A549 (cell line): Measurements from ENCODE around the gene GCKR. TPM values are rescaled to one million over a fixed set of nuclear protein-coding genes. Genes with fewer than 3 reads are reported as not detected.
"Not testable (repeated sequence)": the region's sequence is repeated elsewhere in the genome, so short reads cannot be mapped to it uniquely, and the experiment has no call there.

Experiments used
- ATAC-seq, 2 experiments: fragments of 200-7000 bp in 1 of 2; fragments of >200 bp in 1 of 2; cut with Nextera tagmentation in 1 of 2; cut with Tn5 transposase in 1 of 2; 3 replicates each; pipeline versions ENCODE4 v1.8.0 to v1.9.1; 2018 to 2020; ENCODE audit warnings: mild to moderate bottlenecking in 1 of 2, moderate library complexity in 1 of 2
- CTCF ChIA-PET: fragments of 300-600 bp; sonication (Branson Sonifier 250); formaldehyde crosslinking; extraction: SDS; loops from one replicate; lab custom pipeline; 2021; ENCODE audit warnings: antibody characterized with exemption, inconsistent platforms; lab: Yijun Ruan, JAX
- POLR2A ChIA-PET: fragments of 350-600 bp; formaldehyde crosslinking; extraction: SDS; loops from one replicate; lab custom pipeline; 2021; ENCODE audit warnings: antibody characterized with exemption, inconsistent platforms; lab: Yijun Ruan, JAX
- DNase-seq, 2 experiments: peaks; one replicate each; pipeline versions ENCODE4 v3.0.0 to v3.0.0-alpha.2; 2011 to 2016; ENCODE audit warnings: low read depth in 1 of 2, low spot score in 1 of 2
- FAIRE-seq: peaks from 2 replicates; lab custom pipeline; 2011; peaks lifted over from hg19 to GRCh38; lab: Jason Lieb, UNC
- H3K27ac ChIP-seq, 2 experiments: fragments of >200 bp; sonication (Bioruptor Twin); formaldehyde crosslinking; 3 replicates each; pipeline ENCODE4 v1.5.1; 2016 to 2017
- H3K4me1 ChIP-seq: fragments of >200 bp; sonication (Bioruptor Twin); formaldehyde crosslinking; 3 replicates; pipeline ENCODE4 v1.6.1; 2016
- H3K4me2 ChIP-seq: fragments of >200 bp; sonication (Bioruptor Twin); formaldehyde crosslinking; 3 replicates; pipeline ENCODE4 v1.6.1; 2016
- H3K4me3 ChIP-seq: fragments of >200 bp; sonication (Bioruptor Twin); formaldehyde crosslinking; 3 replicates; pipeline ENCODE4 v1.5.1; 2016
- H3K9me3 ChIP-seq: fragments of >200 bp; sonication (Bioruptor Twin); formaldehyde crosslinking; 3 replicates; pipeline ENCODE4 v1.6.1; 2016
- ATOH8 ChIP-seq: fragments of 250-450 bp; sonication (Bioruptor Pico); IDR thresholded peaks from 2 replicates; pipeline ENCODE4 v1.5.0; 2020; ENCODE audit warnings: low read depth, mild to moderate bottlenecking, moderate library complexity
- BHLHE40 ChIP-seq: IDR thresholded peaks from 2 replicates; pipeline ENCODE4 v1.6.1; 2012; ENCODE audit warnings: low read depth, low read length, inconsistent platforms
- CEBPB ChIP-seq, 2 experiments: fragments of >200 bp in 1 of 2; sonication (Bioruptor Twin) in 1 of 2; formaldehyde crosslinking in 1 of 2; IDR thresholded peaks; 2 replicates each; pipeline ENCODE4 v1.6.1; 2012 to 2016
- CHD2 ChIP-seq: fragments of 150-350 bp; IDR thresholded peaks from 2 replicates; pipeline ENCODE4 v1.6.1; 2014; ENCODE audit warnings: low read length; ENCODE audit not compliant: partially characterized antibody
- CHD4 ChIP-seq: fragments of 200-600 bp; sonication (generic); IDR thresholded peaks from 2 replicates; pipeline ENCODE4 v1.6.1; 2016; ENCODE audit warnings: antibody characterized with exemption, mild to moderate bottlenecking, borderline replicate concordance
- EHF ChIP-seq: fragments of 250-450 bp; sonication (Bioruptor Pico); IDR thresholded peaks from 2 replicates; pipeline ENCODE4 v1.5.0; 2020; ENCODE audit warnings: mild to moderate bottlenecking
- EHMT2 ChIP-seq: fragments of 200-600 bp; sonication (generic); IDR thresholded peaks from 2 replicates; pipeline ENCODE4 v1.6.1; 2016; ENCODE audit warnings: antibody characterized with exemption, low read depth, mild to moderate bottlenecking, moderate library complexity
- FOSL2 ChIP-seq, 2 experiments: fragments of 450-650 bp in 1 of 2; fragments of >200 bp in 1 of 2; sonication (Bioruptor Twin) in 1 of 2; formaldehyde crosslinking; IDR thresholded peaks; 2 replicates each; pipeline versions ENCODE4 v1.5.0 to v1.6.1; 2016 to 2020; ENCODE audit warnings: mild to moderate bottlenecking in 1 of 2, moderate library complexity in 1 of 2
- FOXS1 ChIP-seq: fragments of 250-450 bp; sonication (Bioruptor Pico); IDR thresholded peaks from 2 replicates; pipeline ENCODE4 v1.5.0; 2020; ENCODE audit warnings: mild to moderate bottlenecking, moderate library complexity
- GATA3 ChIP-seq: IDR thresholded peaks from 2 replicates; pipeline ENCODE4 v1.6.1; 2012; ENCODE audit warnings: borderline replicate concordance
- HES2 ChIP-seq: fragments of >200 bp; sonication (Bioruptor Twin); formaldehyde crosslinking; IDR thresholded peaks from 2 replicates; pipeline ENCODE4 v1.6.1; 2016
- HOXA7 ChIP-seq: fragments of 250-450 bp; sonication (Bioruptor Pico); IDR thresholded peaks from 2 replicates; pipeline ENCODE4 v1.5.0; 2020; ENCODE audit warnings: mild to moderate bottlenecking, moderate library complexity
- HOXB13 ChIP-seq: fragments of 250-450 bp; sonication (Bioruptor Pico); IDR thresholded peaks from 2 replicates; pipeline ENCODE4 v1.5.0; 2020; ENCODE audit warnings: low read depth, mild to moderate bottlenecking, moderate library complexity
- JUN ChIP-seq, 2 experiments: fragments of >200 bp; sonication (Bioruptor Twin); formaldehyde crosslinking; IDR thresholded peaks; 2 replicates in 1 of 2; 3 replicates in 1 of 2; pipeline ENCODE4 v1.6.1; 2016 to 2017
- JUNB ChIP-seq: fragments of >200 bp; sonication (Bioruptor Twin); formaldehyde crosslinking; IDR thresholded peaks from 2 replicates; pipeline ENCODE4 v1.6.1; 2016
- KDM1A ChIP-seq: fragments of 200-600 bp; sonication (generic); IDR thresholded peaks from 2 replicates; pipeline ENCODE4 v1.6.1; 2016; ENCODE audit warnings: low read depth, mild to moderate bottlenecking
- KDM5A ChIP-seq: fragments of 200-600 bp; sonication (generic); IDR thresholded peaks from 2 replicates; pipeline ENCODE4 v1.6.1; 2016; ENCODE audit warnings: antibody characterized with exemption, mild to moderate bottlenecking
- MAX ChIP-seq: IDR thresholded peaks from 2 replicates; pipeline ENCODE4 v1.6.1; 2012
- NR3C1 ChIP-seq: fragments of >200 bp; sonication (Bioruptor Twin); formaldehyde crosslinking; IDR thresholded peaks from 3 replicates; pipeline ENCODE4 v1.6.1; 2017
- PBX3 ChIP-seq: IDR thresholded peaks from 2 replicates; pipeline ENCODE4 v1.6.1; 2012
- RAD21 ChIP-seq, 2 experiments: fragments of >200 bp in 1 of 2; sonication (Bioruptor Twin) in 1 of 2; formaldehyde crosslinking in 1 of 2; IDR thresholded peaks in 1 of 2; conservative IDR thresholded peaks in 1 of 2; 2 replicates in 1 of 2; 3 replicates in 1 of 2; pipeline ENCODE4 v1.6.1; 2012 to 2018; ENCODE audit warnings: inconsistent platforms in 1 of 2
- RARB ChIP-seq: fragments of 250-450 bp; sonication (Bioruptor Pico); IDR thresholded peaks from 2 replicates; pipeline ENCODE4 v1.8.0; 2021; ENCODE audit warnings: mild to moderate bottlenecking, moderate library complexity
- RCOR1 ChIP-seq: fragments of 150-350 bp; IDR thresholded peaks from 2 replicates; pipeline ENCODE4 v1.6.1; 2014; ENCODE audit warnings: antibody characterized with exemption, low read length, low read depth
- RFX5 ChIP-seq: fragments of 450-650 bp; IDR thresholded peaks from 2 replicates; pipeline ENCODE4 v1.7.1; 2014; ENCODE audit warnings: antibody characterized with exemption, mild to moderate bottlenecking, moderate library complexity
- SMC3 ChIP-seq: fragments of >200 bp; sonication (Bioruptor Twin); formaldehyde crosslinking; IDR thresholded peaks from 3 replicates; pipeline ENCODE4 v1.6.1; 2018; ENCODE audit warnings: inconsistent platforms
- TFCP2L1 ChIP-seq: fragments of 250-450 bp; sonication (Bioruptor Pico); IDR thresholded peaks from 2 replicates; pipeline ENCODE4 v1.5.0; 2021; ENCODE audit warnings: mild to moderate bottlenecking
- USF2 ChIP-seq: fragments of 450-650 bp; IDR thresholded peaks from 2 replicates; pipeline ENCODE4 v1.6.1; 2014; ENCODE audit warnings: antibody characterized with exemption
- ZC3H11A ChIP-seq: fragments of 450-650 bp; IDR thresholded peaks from 2 replicates; pipeline ENCODE4 v1.6.1; 2014; ENCODE audit warnings: antibody characterized with exemption, mild to moderate bottlenecking
- ZFP36 ChIP-seq: fragments of 450-650 bp; IDR thresholded peaks from 2 replicates; pipeline ENCODE4 v1.6.1; 2014; ENCODE audit warnings: borderline replicate concordance; ENCODE audit not compliant: partially characterized antibody
- ZNF302 ChIP-seq: fragments of 250-450 bp; sonication (Bioruptor Pico); IDR thresholded peaks from 2 replicates; pipeline ENCODE4 v1.9.0; 2021; ENCODE audit warnings: inconsistent platforms, mild to moderate bottlenecking, moderate library complexity
- WGBS: methylation state at CpG from one replicate; pipeline ENCODE4 v1.1.6; 2017; ENCODE audit errors: missing lambda C conversion rate; 5-methylcytosine and 5-hydroxymethylcytosine counted together
- polyA plus RNA-seq, 4 experiments: library from polyadenylated mRNA; depleted of rRNA in 3 of 4; stranded (reverse); fragments of >200 nt; fragmentation: RNase III in 1 of 4; extraction: RNeasy Plus Mini Kit Qiagen cat#74134 plus additional on column Dnase treatment in 1 of 4; gene quantifications; 2 replicates in 3 of 4; 3 replicates in 1 of 4; pipeline ENCODE4 v1.2.3, GENCODE V29; 2011 to 2017

Gene GCKR
- polyA plus RNA-seq, 2 of the 4 experiments (the other 2 are of a cell fraction): 0.10 to 0.48 TPM

- Histone ChIP-seq H3K4me2 (no peak overlapping the region), H3K9me3 (peaks cover 14% of the 10 kb centered on the region; the same call in 2 of the 3 replicates), H3K4me1 (peaks cover 9% of the 10 kb centered on the region; the same call in 2 of the 3 replicates), H3K4me3 (no peak overlapping the region), H3K27ac (no peak overlapping the region)
- ChIA-PET CTCF (interaction anchor here (1.1 kb wide), 1 partner anchor 16 kb away, joined by 4 read pairs; a partner anchor contains a TSS), POLR2A (no interaction called here)
- no peak; a peak in 1 of 6 replicates for ATAC-seq
- DNase-seq: no peak
- TF ChIP-seq SMC3: no peak
- TF ChIP-seq FOSL2 (IDR thresholded peaks at IDR 0.05): no peak
- no peak for TF ChIP-seq FOSL2 (CRISPR knock-in tag; IDR thresholded peaks at IDR 0.05)
- no peak for TF ChIP-seq JUNB
- TF ChIP-seq EHMT2: no peak
- no peak for TF ChIP-seq EHF (CRISPR knock-in tag)
- TF ChIP-seq GATA3: no peak
- TF ChIP-seq HOXA7: no peak
- no peak for TF ChIP-seq BHLHE40
- TF ChIP-seq JUN (IDR thresholded peaks at IDR 0.05): no peak
- TF ChIP-seq TFCP2L1 (CRISPR knock-in tag): no peak
- TF ChIP-seq NR3C1: no peak
- no peak for TF ChIP-seq FOXS1 (CRISPR knock-in tag)
- no peak for TF ChIP-seq CEBPB (IDR thresholded peaks at IDR 0.05)
- no peak for TF ChIP-seq RARB (CRISPR knock-in tag)
- WGBS: 30% methylated on average over 2 of the region's 2 CpGs
- FAIRE-seq: no peak
These were observed 56.3 kb downstream of the GCKR start for GRCh38 chr2:27552941-27553340.

GRCh38 chr2:27554451-27554850 lies 57.8 kb downstream of the GCKR start:
- H3K4me1 ChIP-seq, ATAC-seq, DNase-seq, FAIRE-seq, H3K4me2 ChIP-seq, H3K4me3 ChIP-seq, H3K27ac ChIP-seq, POLR2A ChIA-PET: not testable (repeated sequence)
- CTCF ChIA-PET: interaction anchor here (1.0 kb wide), 1 partner anchor 28 kb away, joined by 3 read pairs; no protein-coding TSS in a partner anchor
- 49% methylated on average over 3 of the region's 3 CpGs for WGBS
- H3K9me3 ChIP-seq: peaks cover 14% of the 10 kb centered on the region; the same call in 2 of the 3 replicates

- H3K4me2 ChIP-seq: no peak overlapping the region
- FAIRE-seq (no peak), ATAC-seq (no peak), DNase-seq (no peak)
- no peaks in the 10 kb centered on the region for H3K4me1 ChIP-seq
- CTCF ChIA-PET: interaction anchor here (0.6 to 0.9 kb wide), 2 partner anchors 23 to 219 kb away, joined by 3 read pairs; no protein-coding TSS in a partner anchor
- H3K27ac ChIP-seq: no peak overlapping the region
- POLR2A ChIA-PET: interaction anchor here (0.5 to 1.2 kb wide), 3 partner anchors 11 to 30 kb away, joined by 3 to 5 read pairs (median 3); partner anchors contain the start of gene ZNF512
- H3K9me3 ChIP-seq: peaks cover 9% of the 10 kb centered on the region; the same call in 2 of the 3 replicates
- WGBS: 61% methylated on average over 2 of the region's 2 CpGs
- H3K4me3 ChIP-seq: no peak overlapping the region
- TF ChIP-seq MAX (no peak), RFX5 (no peak), CHD2 (no peak), RAD21 (conservative IDR thresholded peaks at IDR 0.05 in 1 of 2, IDR thresholded peaks at IDR 0.05 in 1 of 2) (no peak), PBX3 (no peak), KDM1A (no peak), ZFP36 (no peak), HOXA7 (no peak), ATOH8 (no peak), ZC3H11A (no peak), KDM5A (no peak), RARB (CRISPR knock-in tag) (no peak), USF2 (no peak), HOXB13 (CRISPR knock-in tag) (no peak), CHD4 (no peak), ZNF302 (CRISPR knock-in tag) (no peak), RCOR1 (no peak), EHF (CRISPR knock-in tag) (no peak), HES2 (no peak), EHMT2 (no peak)
These were observed 62.6 kb downstream of the GCKR start for GRCh38 chr2:27559228-27559627.
